Measurements from ENCODE around the gene FAM174C.

FAM174C gene

GRCh38 chr19:1249990-1250436 is 25.3 kb upstream of the FAM174C start:
- no peak for DNase-seq (ENCODE audit: low read depth in 4 of 4, low spot score in 1 of 4)

- DNase-seq (ENCODE audit: low read depth in 4 of 4, low spot score in 1 of 4): no peak
Observed at GRCh38 chr19:1250437-1251260, 24.7 kb upstream of the FAM174C start.

DNA sequence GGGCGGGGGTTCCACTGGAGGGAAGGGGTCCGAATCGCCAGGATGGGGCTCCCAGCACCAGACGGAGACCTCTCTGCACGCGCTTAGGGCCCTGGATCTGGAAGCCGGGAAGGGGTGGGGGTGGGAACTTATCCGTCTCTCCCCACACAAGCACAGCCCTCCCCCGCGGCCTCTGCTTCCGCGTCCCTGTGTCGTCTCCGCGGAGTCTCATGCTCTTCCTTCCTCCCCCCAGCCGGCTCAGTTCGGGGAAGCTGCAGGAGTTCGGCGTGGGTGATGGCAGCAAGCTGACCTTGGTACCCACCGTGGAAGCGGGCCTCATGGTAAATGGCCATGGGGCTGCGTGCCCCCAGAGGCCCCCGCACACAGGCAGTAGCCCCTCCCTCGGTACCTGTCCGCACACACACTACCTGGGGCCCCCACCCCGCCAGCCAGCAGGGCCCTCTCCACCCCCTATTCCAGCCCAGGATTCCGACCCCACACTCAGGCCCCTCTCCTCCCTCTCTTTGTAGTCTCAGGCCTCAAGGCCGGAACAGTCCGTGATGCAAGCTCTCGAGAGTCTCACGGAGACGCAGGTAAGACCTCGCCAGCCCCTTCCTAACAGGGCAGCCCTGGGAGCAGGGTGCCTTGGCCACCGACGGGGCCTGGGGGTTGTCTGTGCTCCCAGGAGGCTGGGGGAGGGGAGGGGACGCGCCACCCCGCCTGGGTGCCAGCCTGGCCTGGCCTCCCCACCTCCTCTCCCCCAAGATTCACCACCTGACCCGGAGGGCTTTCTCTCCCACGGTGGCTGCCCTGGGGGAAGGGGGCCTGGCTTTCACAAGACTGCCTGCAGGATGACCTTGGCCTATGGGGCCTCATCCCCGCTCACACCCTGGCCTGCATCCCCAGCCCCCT is 23.8 kb upstream of the FAM174C start:
- peak in 1 of 4 experiments; percentile 51 for DNase-seq (ENCODE audit: low read depth in 4 of 4, low spot score in 1 of 4)

- peak in 1 of 4 experiments; percentile 67 for DNase-seq (ENCODE audit: low read depth in 4 of 4, low spot score in 1 of 4)
Observed at GRCh38 chr19:1252221-1252820, 23.0 kb upstream of the FAM174C start.

GRCh38 chr19:1252821-1253513 is 22.4 kb upstream of the FAM174C start:
- peak in 1 of 4 experiments; percentile 76 for DNase-seq (ENCODE audit: low read depth in 4 of 4, low spot score in 1 of 4)

DNA sequence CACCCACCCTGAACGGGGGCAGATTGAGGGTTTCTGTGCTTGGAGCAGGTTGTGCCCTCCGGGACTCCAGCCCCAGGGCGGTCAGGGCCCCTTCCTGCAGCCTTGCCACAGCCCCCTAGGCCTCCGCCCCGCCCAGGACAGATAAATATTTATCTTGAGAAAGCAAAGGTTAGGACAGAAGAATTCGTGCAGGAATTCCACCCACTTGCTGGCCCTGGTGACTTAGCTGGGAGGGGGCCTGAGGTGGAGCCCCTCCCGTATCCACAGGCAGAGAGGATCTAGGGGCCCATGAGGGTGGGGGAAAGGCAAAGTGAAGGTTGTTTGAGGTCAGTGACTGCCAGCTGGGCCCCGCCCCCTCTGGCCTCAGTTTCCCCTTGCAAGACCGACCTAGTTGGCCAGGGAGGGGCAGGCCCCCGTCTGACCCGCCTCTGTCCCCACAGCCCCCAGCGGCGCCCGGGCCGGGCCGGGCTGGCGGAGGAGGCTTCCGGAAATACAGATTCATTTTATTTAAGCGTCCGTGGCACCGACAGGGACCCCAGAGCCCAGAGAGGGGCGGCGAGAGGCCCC is 21.7 kb upstream of the FAM174C start:
- no peak for DNase-seq (ENCODE audit: low read depth in 4 of 4, low spot score in 1 of 4)

DNA sequence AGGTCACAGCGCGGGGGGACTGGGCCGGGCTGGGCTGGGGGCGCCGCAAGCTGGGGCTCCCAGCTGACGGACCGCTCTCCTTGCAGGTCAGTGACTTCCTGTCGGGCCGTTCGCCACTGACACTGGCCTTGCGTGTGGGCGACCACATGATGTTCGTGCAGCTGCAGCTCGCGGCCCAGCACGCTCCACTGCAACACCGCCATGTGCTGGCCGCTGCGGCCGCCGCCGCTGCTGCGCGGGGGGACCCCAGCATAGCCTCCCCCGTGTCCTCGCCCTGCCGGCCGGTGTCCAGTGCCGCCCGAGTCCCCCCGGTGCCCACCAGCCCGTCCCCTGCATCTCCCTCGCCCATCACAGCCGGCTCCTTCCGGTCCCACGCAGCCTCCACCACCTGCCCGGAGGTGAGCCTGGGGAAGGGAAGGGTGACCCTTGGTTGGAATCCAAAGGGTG is 21.2 kb upstream of the FAM174C start:
- DNase-seq (ENCODE audit: low read depth in 4 of 4, low spot score in 1 of 4): no peak

DNA sequence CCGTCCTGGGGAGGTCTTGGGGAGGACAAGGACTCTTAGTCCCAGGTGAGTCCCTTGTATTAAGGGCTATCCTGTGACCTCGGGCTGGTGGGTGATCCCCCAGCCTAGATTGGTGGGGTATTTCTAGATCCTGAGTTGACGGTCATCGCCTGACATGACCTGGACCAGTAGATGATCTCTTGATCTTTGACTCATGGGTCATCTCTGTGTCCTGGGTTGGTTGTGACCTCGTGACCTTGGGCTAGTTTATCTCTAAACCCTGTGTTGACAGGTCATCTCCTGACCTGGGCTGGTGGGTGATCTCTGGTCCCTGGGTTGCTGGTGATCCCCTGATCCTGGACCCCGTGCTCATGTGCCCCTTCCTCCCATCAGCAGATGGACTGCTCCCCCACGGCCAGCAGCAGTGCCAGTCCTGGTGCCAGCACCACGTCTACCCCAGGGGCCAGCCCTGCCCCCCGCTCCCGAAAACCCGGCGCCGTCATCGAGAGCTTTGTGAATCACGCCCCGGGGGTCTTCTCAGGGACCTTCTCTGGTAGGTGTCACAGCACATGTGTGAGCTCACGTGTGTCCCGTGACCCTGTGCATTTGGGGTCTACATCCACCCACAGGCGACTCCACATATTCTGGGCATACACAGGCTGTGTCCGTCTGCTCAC is 20.7 kb upstream of the FAM174C start:
- no peak for DNase-seq (ENCODE audit: low read depth in 4 of 4, low spot score in 1 of 4)

DNA sequence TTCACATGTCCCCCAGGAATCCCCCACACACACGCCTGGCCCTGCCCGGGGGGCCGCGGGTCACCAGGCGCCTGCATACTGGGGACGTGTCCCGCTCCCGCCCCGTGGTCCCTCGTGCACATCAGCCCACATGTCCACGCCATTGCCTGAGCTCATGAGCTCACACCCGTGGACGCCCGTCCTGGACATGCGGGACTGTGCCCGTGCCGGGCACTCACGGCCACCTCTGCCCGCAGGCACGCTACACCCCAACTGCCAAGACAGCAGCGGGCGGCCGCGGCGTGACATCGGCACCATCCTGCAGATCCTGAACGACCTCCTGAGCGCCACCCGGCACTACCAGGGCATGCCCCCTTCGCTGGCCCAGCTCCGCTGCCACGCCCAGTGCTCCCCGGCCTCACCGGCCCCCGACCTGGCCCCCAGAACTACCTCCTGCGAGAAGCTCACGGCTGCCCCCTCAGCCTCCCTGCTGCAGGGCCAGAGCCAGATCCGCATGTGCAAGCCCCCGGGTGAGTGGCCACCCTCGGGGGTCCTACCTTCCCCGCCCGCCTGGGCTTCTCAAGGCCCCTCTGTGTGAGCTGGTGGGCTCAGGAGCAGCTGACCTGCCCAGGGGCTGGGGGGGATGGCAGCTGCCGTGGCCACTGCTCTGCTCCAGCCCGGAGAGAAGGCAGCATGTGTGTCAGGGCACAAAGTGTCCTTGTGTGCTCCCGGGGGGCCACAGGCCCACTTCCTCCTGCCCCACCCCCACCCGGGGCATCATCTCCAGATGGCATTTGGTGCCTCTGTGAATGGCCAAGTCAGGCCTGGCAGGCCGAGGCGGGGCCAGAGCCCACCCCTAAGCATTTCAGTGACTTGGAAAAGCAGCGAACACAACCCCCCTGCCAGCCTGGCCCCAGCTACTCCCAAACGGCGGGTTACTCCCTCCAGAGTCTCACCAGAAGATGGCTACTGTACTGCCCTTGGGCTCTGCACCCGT is 19.9 kb upstream of the FAM174C start:
- no peak for DNase-seq (ENCODE audit: low read depth in 4 of 4, low spot score in 1 of 4)

DNA sequence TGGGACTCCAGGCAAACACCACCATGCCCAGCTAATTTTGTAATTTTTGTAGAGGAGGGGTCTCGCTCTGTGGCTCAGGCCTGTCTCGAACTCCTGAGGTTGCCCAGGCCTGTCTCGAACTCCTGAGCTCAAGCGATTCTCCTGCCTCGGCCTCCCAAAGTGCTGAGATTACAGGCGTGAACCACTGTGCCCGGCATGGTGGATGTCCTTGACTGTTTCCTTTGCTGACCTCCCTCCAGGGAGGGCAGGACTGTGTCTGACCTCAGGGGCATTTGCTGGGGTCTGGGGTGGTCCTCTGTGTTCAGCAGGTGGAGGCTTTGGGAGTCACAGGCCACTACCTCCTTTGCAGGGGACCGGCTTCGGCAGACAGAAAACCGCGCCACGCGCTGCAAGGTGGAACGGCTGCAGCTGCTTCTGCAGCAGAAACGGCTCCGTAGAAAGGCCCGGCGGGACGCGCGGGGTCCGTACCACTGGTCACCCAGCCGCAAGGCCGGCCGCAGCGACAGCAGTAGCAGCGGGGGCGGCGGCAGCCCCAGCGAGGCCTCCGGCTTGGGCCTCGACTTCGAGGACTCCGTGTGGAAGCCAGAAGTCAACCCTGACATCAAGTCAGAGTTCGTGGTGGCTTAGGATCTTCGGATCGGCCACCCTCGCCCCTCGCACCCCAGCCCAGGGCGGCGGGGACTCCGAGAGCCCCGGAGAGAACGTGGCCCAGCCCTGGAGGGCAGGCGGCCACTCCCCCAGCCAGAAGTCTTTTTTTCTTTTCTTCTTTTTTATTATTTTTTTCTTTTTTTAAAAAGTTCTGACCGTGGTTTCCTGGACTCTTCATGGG is 18.5 kb upstream of the FAM174C start:
- no peak for DNase-seq (ENCODE audit: low read depth in 4 of 4, low spot score in 1 of 4)

DNA sequence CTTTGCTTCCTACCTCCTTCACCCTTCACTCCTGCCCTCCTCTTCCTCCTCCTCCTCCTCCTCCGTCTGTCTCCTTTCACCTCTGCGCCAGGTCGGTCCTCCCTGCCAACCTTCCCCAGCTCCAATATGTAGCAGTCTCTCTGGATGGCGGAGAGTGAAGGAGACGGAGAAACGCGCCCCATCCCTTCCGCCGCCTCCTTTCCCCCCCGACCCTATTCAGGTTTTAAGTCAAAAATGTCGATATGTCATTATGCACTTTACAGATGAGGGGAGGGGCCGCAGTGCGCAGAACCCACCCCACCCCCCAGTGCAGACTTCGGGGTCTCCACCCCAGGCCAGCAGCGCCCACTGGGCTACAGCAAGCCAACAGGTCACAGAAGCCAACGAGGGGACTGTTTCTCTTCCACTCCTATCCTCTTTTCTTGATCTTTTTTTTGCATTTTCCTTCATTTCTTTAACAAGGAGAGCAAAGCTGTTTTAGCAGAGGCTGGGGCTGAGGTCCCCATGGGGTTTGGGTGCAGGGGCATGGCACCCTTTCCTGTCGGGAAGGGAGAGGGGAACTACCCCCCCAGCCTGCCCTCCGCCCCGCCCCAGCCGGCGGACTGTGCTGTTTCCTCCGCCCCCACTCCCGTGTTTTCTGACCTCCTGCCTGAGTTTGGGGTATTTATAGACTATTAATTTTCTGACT is 17.7 kb upstream of the FAM174C start:
- no peak for DNase-seq (ENCODE audit: low read depth in 4 of 4, low spot score in 1 of 4)

DNA sequence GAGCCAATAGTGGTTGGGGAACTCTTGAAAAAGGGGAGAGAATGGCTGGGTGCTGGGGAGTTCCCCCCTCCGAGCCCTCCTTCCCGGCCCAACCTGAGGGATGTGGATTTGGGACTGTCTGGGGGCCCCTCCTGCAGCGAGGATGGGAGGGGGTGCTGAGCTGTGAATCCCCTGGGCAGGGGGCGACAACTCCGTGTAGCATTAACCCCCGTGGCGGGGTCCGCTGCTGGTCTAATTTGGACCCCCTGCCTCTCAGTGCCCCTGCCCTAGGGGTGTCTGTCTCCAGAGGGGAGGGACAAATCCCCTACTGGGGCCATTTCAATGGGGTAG is 17.2 kb upstream of the FAM174C start:
- DNase-seq (ENCODE audit: low read depth in 4 of 4, low spot score in 1 of 4): no peak

GRCh38 chr19:1258707-1259205 is 16.6 kb upstream of the FAM174C start:
- no peak for DNase-seq (ENCODE audit: low read depth in 4 of 4, low spot score in 1 of 4)

DNA sequence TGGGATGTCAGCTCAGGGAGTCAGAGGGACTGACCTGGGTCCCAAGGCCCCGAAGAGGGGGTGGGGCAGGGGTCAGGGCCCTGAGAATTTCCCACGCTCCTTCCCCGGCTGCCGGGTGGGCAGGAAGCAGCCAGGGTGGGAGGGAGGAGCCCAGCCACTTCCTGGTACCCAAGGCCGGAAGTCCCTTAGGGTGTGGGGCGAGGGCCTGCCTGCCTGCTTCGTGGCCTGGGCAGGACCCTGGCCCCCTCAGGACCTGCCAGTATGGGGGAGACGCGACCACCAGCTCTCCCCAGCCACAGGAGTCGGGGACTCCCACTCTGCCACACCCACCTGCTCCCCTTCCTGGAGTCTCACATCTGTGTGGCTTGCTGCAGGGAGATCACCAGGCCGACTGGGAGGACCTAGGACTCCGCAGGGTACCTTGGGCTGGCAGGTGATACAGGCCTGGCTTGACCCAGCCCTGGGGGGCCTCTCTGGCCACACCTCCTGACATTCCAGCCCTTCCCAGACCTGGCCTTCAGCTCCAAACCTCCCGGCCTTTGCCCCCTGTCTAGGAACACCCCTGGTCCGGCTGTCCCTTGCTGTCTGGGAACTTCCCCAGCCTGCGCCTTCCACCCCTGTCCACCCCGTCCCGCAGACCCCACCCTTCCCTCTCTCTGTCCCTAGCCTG is 16.0 kb upstream of the FAM174C start:
- DNase-seq (ENCODE audit: low read depth in 4 of 4, low spot score in 1 of 4): peak in 1 of 4 experiments; percentile 66

- DNase-seq (ENCODE audit: low read depth in 4 of 4, low spot score in 1 of 4): peak in 1 of 4 experiments; percentile 47
Observed at GRCh38 chr19:1259876-1260748, 15.2 kb upstream of the FAM174C start.
